ENCODE results near the gene WIPF1.

WIPF1 gene

GRCh38 chr2:174566871-174567270 is 30.7 kb downstream of the WIPF1 start:
- ATAC-seq (ENCODE audit: low read depth) (no peak), DNase-seq (ENCODE audit: low spot score) (no peak)
- TF ChIP-seq CTCF (IDR thresholded peaks at IDR 0.05; ENCODE audit: poor library complexity, severe bottlenecking) = no peak
- no peaks in the 10 kb centered on the region for H3K9me3 ChIP-seq (ENCODE audit: severe bottlenecking)
- H3K27ac ChIP-seq (ENCODE audit: poor library complexity, severe bottlenecking) = no peak overlapping the region
- peaks cover 5% of the 10 kb centered on the region for H3K4me1 ChIP-seq (ENCODE audit: insufficient read depth, poor library complexity, severe bottlenecking)
- no peak overlapping the region for H3K4me3 ChIP-seq (ENCODE audit: severe bottlenecking)
- peaks cover 8% of the 10 kb centered on the region; the same call in 1 of the 2 replicates for H3K36me3 ChIP-seq (ENCODE audit: low read depth)
- no peaks in the 10 kb centered on the region for H3K27me3 ChIP-seq (ENCODE audit: insufficient read depth, poor library complexity, severe bottlenecking)

- ATAC-seq (ENCODE audit: low read depth) (no peak), DNase-seq (ENCODE audit: low spot score) (no peak)
- Histone ChIP-seq H3K27me3 (ENCODE audit: insufficient read depth, poor library complexity, severe bottlenecking) (no peaks in the 10 kb centered on the region), H3K9me3 (ENCODE audit: severe bottlenecking) (no peaks in the 10 kb centered on the region), H3K4me1 (ENCODE audit: insufficient read depth, poor library complexity, severe bottlenecking) (no peaks in the 10 kb centered on the region), H3K36me3 (ENCODE audit: low read depth) (no peaks in the 10 kb centered on the region), H3K27ac (ENCODE audit: poor library complexity, severe bottlenecking) (no peak overlapping the region), H3K4me3 (ENCODE audit: severe bottlenecking) (no peak overlapping the region)
- no peak for TF ChIP-seq CTCF (IDR thresholded peaks at IDR 0.05; ENCODE audit: poor library complexity, severe bottlenecking)
Observed at GRCh38 chr2:174563530-174564282, 33.9 kb downstream of the WIPF1 start.

- ATAC-seq (ENCODE audit: low read depth) (no peak), DNase-seq (ENCODE audit: low spot score) (no peak)
- Histone ChIP-seq H3K36me3 (ENCODE audit: low read depth) (no peaks in the 10 kb centered on the region), H3K9me3 (ENCODE audit: severe bottlenecking) (no peaks in the 10 kb centered on the region), H3K4me3 (ENCODE audit: severe bottlenecking) (no peak overlapping the region), H3K27ac (ENCODE audit: poor library complexity, severe bottlenecking) (no peak overlapping the region), H3K4me1 (ENCODE audit: insufficient read depth, poor library complexity, severe bottlenecking) (no peaks in the 10 kb centered on the region), H3K27me3 (ENCODE audit: insufficient read depth, poor library complexity, severe bottlenecking) (no peaks in the 10 kb centered on the region)
- TF ChIP-seq CTCF (IDR thresholded peaks at IDR 0.05; ENCODE audit: poor library complexity, severe bottlenecking) = no peak
Observed at GRCh38 chr2:174561972-174562370, 35.6 kb downstream of the WIPF1 start.

- Histone ChIP-seq H3K36me3 (ENCODE audit: low read depth) (no peaks in the 10 kb centered on the region), H3K9me3 (ENCODE audit: severe bottlenecking) (no peaks in the 10 kb centered on the region), H3K4me1 (ENCODE audit: insufficient read depth, poor library complexity, severe bottlenecking) (no peaks in the 10 kb centered on the region), H3K27me3 (ENCODE audit: insufficient read depth, poor library complexity, severe bottlenecking) (no peaks in the 10 kb centered on the region), H3K27ac (ENCODE audit: poor library complexity, severe bottlenecking) (no peak overlapping the region), H3K4me3 (ENCODE audit: severe bottlenecking) (no peak overlapping the region)
- no peak for TF ChIP-seq CTCF (IDR thresholded peaks at IDR 0.05; ENCODE audit: poor library complexity, severe bottlenecking)
- no peak for DNase-seq (ENCODE audit: low spot score)
- no peak for ATAC-seq (ENCODE audit: low read depth)
Observed at GRCh38 chr2:174561283-174561971, 36.2 kb downstream of the WIPF1 start.

GRCh38 chr2:174560737-174561136 is 36.9 kb downstream of the WIPF1 start:
- H3K4me1 ChIP-seq (ENCODE audit: insufficient read depth, poor library complexity, severe bottlenecking) = no peaks in the 10 kb centered on the region
- no peak for TF ChIP-seq CTCF (IDR thresholded peaks at IDR 0.05; ENCODE audit: poor library complexity, severe bottlenecking)
- ATAC-seq (ENCODE audit: low read depth) (no peak), DNase-seq (ENCODE audit: low spot score) (no peak)
- no peaks in the 10 kb centered on the region for H3K9me3 ChIP-seq (ENCODE audit: severe bottlenecking)
- H3K27ac ChIP-seq (ENCODE audit: poor library complexity, severe bottlenecking) = no peak overlapping the region
- H3K4me3 ChIP-seq (ENCODE audit: severe bottlenecking) = no peak overlapping the region
- H3K36me3 ChIP-seq (ENCODE audit: low read depth) = no peaks in the 10 kb centered on the region
- no peaks in the 10 kb centered on the region for H3K27me3 ChIP-seq (ENCODE audit: insufficient read depth, poor library complexity, severe bottlenecking)
